Left ventricle myocardium inferior (tissue), 1 donor: ENCODE measurements around the gene IL17RB. TPM values are rescaled to one million over a fixed set of nuclear protein-coding genes. Genes with fewer than 3 reads are reported as not detected.
A peak's percentile ranks its signal among the peaks of the same experiment; 100 is the strongest.

Source experiments
- DNase-seq: peaks from one replicate; pipeline ENCODE4 v3.0.0-alpha.2; 2020
- H3K27ac ChIP-seq: fragments of 200-600 bp; replicated peaks from 2 replicates; pipeline ENCODE4 v1.8.0; 2021
- H3K27me3 ChIP-seq: fragments of 200-600 bp; 2 replicates; pipeline ENCODE4 v1.8.0; 2021; ENCODE audit warnings: low read depth
- H3K36me3 ChIP-seq: fragments of 200-600 bp; 2 replicates; pipeline ENCODE4 v1.8.0; 2021
- H3K4me1 ChIP-seq: fragments of 200-600 bp; 2 replicates; pipeline ENCODE4 v1.8.0; 2021
- H3K4me3 ChIP-seq: fragments of 200-600 bp; 2 replicates; pipeline ENCODE4 v1.8.0; 2021; ENCODE audit warnings: mild to moderate bottlenecking, moderate library complexity
- H3K9me3 ChIP-seq: fragments of 200-600 bp; replicated peaks from 2 replicates; pipeline ENCODE4 v1.8.0; 2021
- CTCF ChIP-seq: fragments of 200-600 bp; IDR thresholded peaks from 2 replicates; pipeline ENCODE4 v1.8.0; 2021; ENCODE audit warnings: antibody characterized with exemption, mild to moderate bottlenecking, borderline replicate concordance
- intact Hi-C: fragments of 100-400 bp; cut with micrococcal nuclease; formaldehyde crosslinking; loops from one replicate; pipeline ENCODE4 v1.11.0; 2022
- total RNA-seq: library from RNA; stranded (reverse); fragmentation: NEBNext Ultra II Directional; extraction: Animal tissue kit (Norgen Biotek cat#: 25700); gene quantifications from one replicate; pipeline ENCODE4 v1.2.1, GENCODE V29; 2021
- donor health status: DM: no; HTN: yes; CAD: no; lungs with severe emphysema.

IL17RB gene
- total RNA-seq, 1 donor from 2014 or later, result 0.47 TPM

GRCh38 chr3:53846851-53847155 lies 435 bp downstream of the IL17RB start:
- intact Hi-C loops, result no loop called here
- peak overlapping the region; percentile 81 for H3K4me3 ChIP-seq
- no peaks in the 10 kb centered on the region for H3K9me3 ChIP-seq
- H3K27me3 ChIP-seq, result peaks cover 51% of the 10 kb centered on the region
- peaks cover 33% of the 10 kb centered on the region for H3K4me1 ChIP-seq
- H3K36me3 ChIP-seq, result no peaks in the 10 kb centered on the region
- no peak overlapping the region for H3K27ac ChIP-seq
- TF ChIP-seq CTCF, result no peak
- no peak for DNase-seq

- Histone ChIP-seq H3K27ac (no peak overlapping the region), H3K27me3 (peaks cover 40% of the 10 kb centered on the region), H3K9me3 (no peaks in the 10 kb centered on the region), H3K36me3 (no peaks in the 10 kb centered on the region), H3K4me3 (no peak overlapping the region), H3K4me1 (peaks cover 25% of the 10 kb centered on the region)
- TF ChIP-seq CTCF, result no peak
- DNase-seq, result no peak
- intact Hi-C loops, result no loop called here
These were observed 3.5 kb downstream of the IL17RB start for GRCh38 chr3:53849916-53850315.

GRCh38 chr3:53850895-53851294 lies 4.5 kb downstream of the IL17RB start:
- no peak for TF ChIP-seq CTCF
- Histone ChIP-seq H3K4me3 (no peak overlapping the region), H3K36me3 (no peaks in the 10 kb centered on the region), H3K27me3 (peaks cover 30% of the 10 kb centered on the region), H3K27ac (no peak overlapping the region), H3K4me1 (peaks cover 15% of the 10 kb centered on the region), H3K9me3 (no peaks in the 10 kb centered on the region)
- intact Hi-C loops, result no loop called here
- no peak for DNase-seq

GRCh38 chr3:53856964-53857363 lies 10.6 kb downstream of the IL17RB start:
- no peaks in the 10 kb centered on the region for H3K9me3 ChIP-seq
- intact Hi-C loops, result no loop called here
- no peaks in the 10 kb centered on the region for H3K27me3 ChIP-seq
- DNase-seq, result no peak
- peaks cover 10% of the 10 kb centered on the region for H3K4me1 ChIP-seq
- H3K27ac ChIP-seq, result no peak overlapping the region
- peaks cover 10% of the 10 kb centered on the region for H3K36me3 ChIP-seq
- no peak for TF ChIP-seq CTCF
- H3K4me3 ChIP-seq, result no peak overlapping the region

- H3K36me3 ChIP-seq, result peaks cover 22% of the 10 kb centered on the region
- no peak overlapping the region for H3K27ac ChIP-seq
- intact Hi-C loops, result no loop called here
These were observed 11.9 kb downstream of the IL17RB start for GRCh38 chr3:53858096-53858741.

More at GRCh38 chr3:53858096-53858741, 11.9 kb downstream of the IL17RB start:
- Histone ChIP-seq H3K4me3 (no peak overlapping the region), H3K9me3 (no peaks in the 10 kb centered on the region), H3K4me1 (peaks cover 10% of the 10 kb centered on the region), H3K27me3 (no peaks in the 10 kb centered on the region)
- no peak for TF ChIP-seq CTCF
- DNase-seq, result no peak
